GM10248 (cell line): ENCODE results near the gene UGT2B11.
A peak's percentile ranks its signal among the peaks of the same experiment; 100 is the strongest.
"Not testable (repeated sequence)": the region's sequence is repeated elsewhere in the genome, so short reads cannot be mapped to it uniquely, and the experiment has no call there.

Source experiments
- CTCF ChIA-PET: fragments of 300-600 bp; sonication (Branson Sonifier 250); formaldehyde crosslinking; extraction: SDS; loops from one replicate; lab custom pipeline; 2021; ENCODE audit warnings: antibody characterized with exemption; lab: Yijun Ruan, JAX
- POLR2A ChIA-PET: fragments of 350-650 bp; sonication (Branson Sonifier 250); formaldehyde crosslinking; extraction: SDS; loops from one replicate; lab custom pipeline; 2020; ENCODE audit warnings: antibody characterized with exemption; lab: Yijun Ruan, JAX
- DNase-seq: peaks from one replicate; pipeline ENCODE4 v3.0.0; 2012; ENCODE audit errors: extremely low spot score
- TF ChIP-seq, protein P1 (sequence below): IDR thresholded peaks from 2 replicates; pipeline ENCODE4 v1.5.1; 2012; ENCODE audit warnings: mild to moderate bottlenecking, low read depth; ENCODE audit errors: extremely low read depth, missing control alignments, control extremely low read depth

The UGT2B11 gene

DNA sequence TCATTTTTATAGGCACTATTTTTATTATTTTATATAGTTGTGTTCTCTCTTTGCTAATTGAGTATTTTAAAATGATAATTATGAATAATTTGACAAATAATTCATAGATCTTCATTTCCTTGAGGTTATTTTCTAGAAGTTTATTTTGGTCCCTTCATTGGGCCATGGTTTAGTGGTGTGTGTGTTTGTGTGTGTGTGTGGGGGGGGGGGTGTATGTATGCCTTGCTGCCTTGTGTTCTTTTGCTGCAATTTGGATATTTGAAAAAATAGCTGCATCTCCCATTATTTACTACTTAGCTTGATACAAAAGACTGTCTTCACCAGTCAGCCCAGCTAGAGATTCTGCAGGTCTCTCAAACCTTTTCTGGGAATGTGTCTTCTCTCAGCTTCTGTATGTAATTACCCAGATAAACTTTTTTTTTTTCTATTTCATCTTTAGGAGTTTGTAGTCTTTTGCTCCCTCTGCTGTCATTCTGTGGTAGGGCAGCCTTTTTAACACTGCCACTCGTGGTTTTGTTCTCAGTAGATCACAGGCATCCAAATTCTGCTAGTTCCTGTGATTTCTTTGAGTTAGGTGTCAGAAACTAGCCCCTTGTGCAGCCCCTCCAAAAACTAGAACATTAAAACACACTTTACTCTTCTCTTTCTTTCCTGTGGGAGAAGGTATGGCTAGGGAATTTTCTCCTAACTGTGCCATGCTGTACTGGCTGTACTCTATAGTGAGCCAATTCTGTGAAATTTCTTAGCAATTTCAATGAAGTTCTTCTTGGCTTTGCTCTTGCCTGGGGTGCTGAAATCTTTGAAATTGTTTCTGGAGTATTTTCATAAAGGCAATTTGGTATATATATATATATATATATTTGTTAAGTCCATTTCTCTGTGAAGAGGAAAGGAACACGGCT lies 44.1 kb downstream of the UGT2B11 start:
- CTCF ChIA-PET = interaction anchor here (0.6 to 2.3 kb wide), 7 partner anchors 9 to 1065 kb away, joined by 3 to 10 read pairs (median 4); no protein-coding TSS in a partner anchor
- DNase-seq = peak; percentile 1
- POLR2A ChIA-PET = not testable (repeated sequence)
- TF ChIP-seq, protein P1, sequence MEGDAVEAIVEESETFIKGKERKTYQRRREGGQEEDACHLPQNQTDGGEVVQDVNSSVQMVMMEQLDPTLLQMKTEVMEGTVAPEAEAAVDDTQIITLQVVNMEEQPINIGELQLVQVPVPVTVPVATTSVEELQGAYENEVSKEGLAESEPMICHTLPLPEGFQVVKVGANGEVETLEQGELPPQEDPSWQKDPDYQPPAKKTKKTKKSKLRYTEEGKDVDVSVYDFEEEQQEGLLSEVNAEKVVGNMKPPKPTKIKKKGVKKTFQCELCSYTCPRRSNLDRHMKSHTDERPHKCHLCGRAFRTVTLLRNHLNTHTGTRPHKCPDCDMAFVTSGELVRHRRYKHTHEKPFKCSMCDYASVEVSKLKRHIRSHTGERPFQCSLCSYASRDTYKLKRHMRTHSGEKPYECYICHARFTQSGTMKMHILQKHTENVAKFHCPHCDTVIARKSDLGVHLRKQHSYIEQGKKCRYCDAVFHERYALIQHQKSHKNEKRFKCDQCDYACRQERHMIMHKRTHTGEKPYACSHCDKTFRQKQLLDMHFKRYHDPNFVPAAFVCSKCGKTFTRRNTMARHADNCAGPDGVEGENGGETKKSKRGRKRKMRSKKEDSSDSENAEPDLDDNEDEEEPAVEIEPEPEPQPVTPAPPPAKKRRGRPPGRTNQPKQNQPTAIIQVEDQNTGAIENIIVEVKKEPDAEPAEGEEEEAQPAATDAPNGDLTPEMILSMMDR = peak; percentile 53

DNA sequence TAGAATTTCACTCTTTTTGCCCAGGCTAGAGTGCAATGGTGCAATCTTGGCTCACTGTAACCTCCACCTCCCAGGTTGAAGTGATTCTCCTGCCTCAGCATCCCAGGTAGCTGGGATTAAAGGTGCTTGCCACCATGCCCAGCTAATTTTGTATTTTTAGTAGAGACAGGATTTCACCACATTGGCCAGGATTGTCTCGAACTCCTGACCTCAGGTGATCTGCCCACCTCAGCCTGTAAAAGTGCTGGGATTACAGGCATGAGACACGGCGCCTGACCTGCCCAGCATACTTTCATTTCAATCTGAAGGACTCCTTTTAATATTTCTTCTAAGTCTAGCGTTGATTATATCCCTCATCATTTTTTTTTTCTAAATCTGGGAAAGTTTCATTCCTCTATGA lies 45.4 kb downstream of the UGT2B11 start:
- POLR2A ChIA-PET = not testable (repeated sequence)

DNA sequence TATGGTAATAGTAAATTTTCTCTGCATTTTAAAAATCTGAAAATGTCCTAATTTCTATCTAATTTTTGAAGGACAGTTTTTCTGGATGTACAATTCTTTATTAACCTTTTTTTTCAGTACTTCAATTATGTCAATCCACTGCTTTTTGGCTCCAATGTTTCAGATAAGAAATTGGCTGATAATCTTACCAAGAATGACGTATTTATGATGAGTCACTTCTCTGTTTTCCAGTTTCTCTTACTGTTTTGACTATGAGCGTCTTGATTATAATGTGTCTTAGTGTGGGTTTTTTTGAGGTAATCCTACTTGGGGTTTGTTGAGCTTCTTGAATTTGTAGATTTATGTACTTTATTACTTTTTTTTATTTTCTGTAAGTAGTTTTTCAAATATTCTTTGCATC lies 47.2 kb downstream of the UGT2B11 start:
- ChIA-PET CTCF (no interaction called here), POLR2A (no interaction called here)
- TF ChIP-seq, protein P1 = no peak
- no peak for DNase-seq

More for the DNA sequence above, 45.4 kb downstream of the UGT2B11 start:
- not testable (repeated sequence) for DNase-seq
- CTCF ChIA-PET = interaction anchor here (2.3 kb wide), 1 partner anchor 263 kb away, joined by 5 read pairs; no protein-coding TSS in a partner anchor

DNA sequence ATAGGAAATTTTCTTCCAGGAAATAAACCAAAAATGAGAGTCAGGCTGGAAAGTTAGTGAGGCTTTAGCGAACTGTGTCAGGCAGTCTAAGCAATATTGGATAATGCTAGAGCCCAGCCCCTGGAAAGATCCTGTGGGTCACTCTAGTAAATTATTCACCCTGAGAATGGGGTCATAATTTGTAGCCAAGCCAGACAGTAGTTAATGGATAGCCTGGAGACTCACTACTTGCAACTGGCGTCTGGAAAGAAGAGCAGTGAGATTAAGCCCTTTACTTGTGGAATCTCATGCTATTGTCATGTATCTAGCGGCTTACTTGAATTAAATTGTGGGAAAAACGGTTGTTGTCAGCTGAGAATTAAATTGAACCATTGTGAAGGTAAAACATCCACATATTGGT lies 48.2 kb downstream of the UGT2B11 start:
- DNase-seq, POLR2A ChIA-PET, CTCF ChIA-PET: not testable (repeated sequence)

DNA sequence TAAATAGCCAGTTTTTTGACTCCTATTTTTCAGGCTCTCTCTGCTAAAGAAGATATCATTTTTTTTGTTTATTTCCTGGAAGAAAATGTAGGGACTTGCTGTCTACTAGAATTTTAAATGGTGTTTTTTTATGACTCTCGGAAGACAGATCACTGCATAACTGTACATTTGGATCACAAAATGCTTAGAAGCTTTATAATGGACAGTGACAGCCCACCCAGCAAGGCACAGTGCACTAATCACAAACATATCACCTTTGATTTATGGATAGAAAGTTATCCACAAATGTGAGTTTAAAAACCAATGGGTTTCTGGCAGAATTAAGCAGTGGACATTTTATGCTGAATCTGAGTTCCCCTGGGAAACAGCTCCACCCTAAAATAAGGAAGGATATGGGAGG lies 48.8 kb downstream of the UGT2B11 start:
- DNase-seq, POLR2A ChIA-PET, CTCF ChIA-PET: not testable (repeated sequence)

DNA sequence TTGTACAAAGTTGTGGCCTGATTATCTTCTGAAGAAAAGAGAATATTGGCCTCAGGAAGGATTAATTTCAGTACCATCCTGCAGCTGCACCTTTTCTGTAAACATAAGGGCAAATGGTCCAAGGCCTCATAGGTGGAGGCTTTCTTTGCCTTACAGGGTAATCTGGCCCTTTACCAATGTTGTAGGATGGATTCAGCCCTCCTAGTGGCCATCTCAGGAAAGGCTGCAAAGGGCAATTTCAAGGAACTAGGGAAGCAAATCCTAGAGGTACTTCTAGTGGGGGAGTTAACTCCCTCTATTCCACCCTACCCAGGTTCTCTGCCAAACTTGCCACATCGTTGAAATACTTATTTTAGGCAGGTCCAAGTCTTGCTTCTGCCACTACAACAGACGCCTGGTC lies 57.6 kb downstream of the UGT2B11 start:
- TF ChIP-seq, protein P1 = no peak
- CTCF ChIA-PET = no interaction called here
- POLR2A ChIA-PET = no interaction called here
- no peak for DNase-seq

DNA sequence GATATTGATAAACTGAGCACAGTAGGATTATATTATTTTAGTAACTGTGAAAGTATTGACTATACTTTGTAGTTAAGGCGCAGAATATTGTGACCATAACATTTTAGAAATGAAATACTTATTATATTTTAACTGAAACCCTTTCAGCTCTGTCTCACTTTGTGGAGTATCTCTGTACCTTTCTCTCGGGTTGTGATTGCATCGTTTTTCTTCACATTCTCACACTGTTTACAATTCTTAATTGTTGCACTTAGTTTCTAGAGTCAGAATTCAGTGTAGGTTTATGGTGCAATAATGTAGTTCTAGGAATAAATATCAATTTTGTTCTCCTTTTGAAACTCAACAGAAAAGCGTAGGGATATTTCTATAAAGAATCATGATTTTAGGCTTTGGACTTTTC lies 60.5 kb downstream of the UGT2B11 start:
- ChIA-PET POLR2A (no interaction called here), CTCF (interaction anchor here (1.6 kb wide), 1 partner anchor 15 kb away, joined by 8 read pairs; no protein-coding TSS in a partner anchor)
- TF ChIP-seq, protein P1 = no peak
- DNase-seq = no peak
